Cardiac muscle cell (in vitro differentiated cells and primary cell): ENCODE measurements around the gene FIP1L1. TPM values are rescaled to one million over a fixed set of nuclear protein-coding genes. Genes with fewer than 3 reads are reported as not detected.

Experiments used
- DNase-seq, 2 donors: peaks; one replicate each; pipeline versions ENCODE4 v3.0.0 to v3.0.0-alpha.2; 2010 to 2017; ENCODE audit warnings: low read depth in 1 of 2, low spot score in 1 of 2
- H3K27ac ChIP-seq: fragments of 200-600 bp; sonication (generic); 2 replicates; pipeline ENCODE4 v1.5.1; 2016
- H3K27me3 ChIP-seq: fragments of 200-600 bp; sonication (generic); 2 replicates; pipeline ENCODE4 v1.6.0; 2016; ENCODE audit warnings: control low read depth
- H3K36me3 ChIP-seq: fragments of 200-600 bp; sonication (generic); 2 replicates; pipeline ENCODE4 v1.5.1; 2016; ENCODE audit warnings: control low read depth
- H3K4me1 ChIP-seq: fragments of 200-600 bp; sonication (generic); 2 replicates; pipeline ENCODE4 v1.8.1; 2017; ENCODE audit warnings: low read depth, mild to moderate bottlenecking, mixed run types
- H3K4me3 ChIP-seq: fragments of 200-600 bp; sonication (generic); 2 replicates; pipeline ENCODE4 v1.5.1; 2016; ENCODE audit warnings: mild to moderate bottlenecking
- H3K9me3 ChIP-seq: fragments of 200-600 bp; sonication (generic); 2 replicates; pipeline ENCODE4 v1.5.1; 2017; ENCODE audit warnings: low read depth, mild to moderate bottlenecking, control low read depth
- polyA plus RNA-seq: library from polyadenylated mRNA; unstranded; fragments of >200 nt; fragmentation: Nextera tagmentation; extraction: Ambion mirVana; gene quantifications from 2 replicates; pipeline ENCODE4 v1.2.1, GENCODE V29; 2016
- total RNA-seq: library from RNA; depleted of rRNA; stranded (reverse); fragments of >200 nt; gene quantifications from 2 replicates; pipeline ENCODE4 v1.2.3, GENCODE V29; 2016
- TF ChIP-seq, protein P1 (sequence below): IDR thresholded peaks from 2 replicates; pipeline ENCODE4 v1.5.1; 2012; ENCODE audit warnings: low read depth, mild to moderate bottlenecking, low read length

The FIP1L1 gene
- total and polyA plus RNA-seq, 2 experiments from 2014 or later = 55.3 to 97.0 TPM

DNA sequence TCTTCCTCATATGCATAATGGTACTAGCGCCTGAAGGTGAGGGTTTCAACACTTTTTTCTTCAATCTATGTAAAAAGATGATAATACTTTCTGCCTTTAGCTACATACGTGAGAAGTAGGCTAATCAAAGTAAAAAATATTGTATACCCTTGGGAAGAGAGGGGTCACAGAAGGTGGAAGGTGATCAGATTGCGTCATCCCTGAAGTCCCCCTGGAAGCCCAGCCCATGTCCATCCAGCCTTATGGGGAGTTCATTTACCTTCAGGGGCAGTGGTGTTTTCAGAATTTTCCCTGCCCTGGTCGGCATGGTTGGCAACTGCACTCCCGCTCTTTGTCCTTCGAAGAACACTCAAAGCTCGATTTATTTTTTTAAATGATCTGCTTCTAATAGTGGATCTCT, 129.6 kb downstream of the FIP1L1 start:
- Histone ChIP-seq H3K27me3 (no peaks in the 10 kb centered on the region), H3K9me3 (no peaks in the 10 kb centered on the region), H3K4me3 (no peak overlapping the region), H3K27ac (no peak overlapping the region), H3K4me1 (no peaks in the 10 kb centered on the region), H3K36me3 (no peaks in the 10 kb centered on the region)
- DNase-seq = no peak
- TF ChIP-seq, protein P1, sequence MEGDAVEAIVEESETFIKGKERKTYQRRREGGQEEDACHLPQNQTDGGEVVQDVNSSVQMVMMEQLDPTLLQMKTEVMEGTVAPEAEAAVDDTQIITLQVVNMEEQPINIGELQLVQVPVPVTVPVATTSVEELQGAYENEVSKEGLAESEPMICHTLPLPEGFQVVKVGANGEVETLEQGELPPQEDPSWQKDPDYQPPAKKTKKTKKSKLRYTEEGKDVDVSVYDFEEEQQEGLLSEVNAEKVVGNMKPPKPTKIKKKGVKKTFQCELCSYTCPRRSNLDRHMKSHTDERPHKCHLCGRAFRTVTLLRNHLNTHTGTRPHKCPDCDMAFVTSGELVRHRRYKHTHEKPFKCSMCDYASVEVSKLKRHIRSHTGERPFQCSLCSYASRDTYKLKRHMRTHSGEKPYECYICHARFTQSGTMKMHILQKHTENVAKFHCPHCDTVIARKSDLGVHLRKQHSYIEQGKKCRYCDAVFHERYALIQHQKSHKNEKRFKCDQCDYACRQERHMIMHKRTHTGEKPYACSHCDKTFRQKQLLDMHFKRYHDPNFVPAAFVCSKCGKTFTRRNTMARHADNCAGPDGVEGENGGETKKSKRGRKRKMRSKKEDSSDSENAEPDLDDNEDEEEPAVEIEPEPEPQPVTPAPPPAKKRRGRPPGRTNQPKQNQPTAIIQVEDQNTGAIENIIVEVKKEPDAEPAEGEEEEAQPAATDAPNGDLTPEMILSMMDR = no peak

GRCh38 chr4:53507671-53508286, 130.3 kb downstream of the FIP1L1 start:
- Histone ChIP-seq H3K4me3 (no peak overlapping the region), H3K4me1 (no peaks in the 10 kb centered on the region), H3K9me3 (no peaks in the 10 kb centered on the region), H3K27me3 (no peaks in the 10 kb centered on the region), H3K36me3 (no peaks in the 10 kb centered on the region), H3K27ac (no peak overlapping the region)
- TF ChIP-seq, protein P1 = peak; percentile 4
- peak in 1 of 2 donors; percentile 98 for DNase-seq

GRCh38 chr4:53508446-53508845, 131.0 kb downstream of the FIP1L1 start:
- TF ChIP-seq, protein P1 = peak; percentile 15
- H3K4me1 ChIP-seq = no peaks in the 10 kb centered on the region
- H3K36me3 ChIP-seq = no peaks in the 10 kb centered on the region
- peak in 1 of 2 donors; percentile 84 for DNase-seq
- H3K9me3 ChIP-seq = no peaks in the 10 kb centered on the region
- no peaks in the 10 kb centered on the region for H3K27me3 ChIP-seq
- no peak overlapping the region for H3K4me3 ChIP-seq
- no peak overlapping the region for H3K27ac ChIP-seq

- Histone ChIP-seq H3K27ac (no peak overlapping the region), H3K36me3 (no peaks in the 10 kb centered on the region), H3K4me3 (no peak overlapping the region), H3K4me1 (no peaks in the 10 kb centered on the region), H3K9me3 (no peaks in the 10 kb centered on the region), H3K27me3 (no peaks in the 10 kb centered on the region)
- DNase-seq = peak in 1 of 2 donors; percentile 52
- TF ChIP-seq, protein P1 = no peak
Observed at GRCh38 chr4:53510321-53510720, 132.9 kb downstream of the FIP1L1 start.

Other genes with a start within 250 kb of the FIP1L1 start
- gene SCFD2, start 11.6 kb upstream of the FIP1L1 start, total RNA-seq = 13.2 and 15.1 TPM in 2 replicates
- 8.3 and 15.9 TPM in 2 replicates for gene SCFD2, start 11.6 kb upstream of the FIP1L1 start, polyA plus RNA-seq
- gene LNX1, start 213.8 kb downstream of the FIP1L1 start, total RNA-seq = 2.0 and 2.8 TPM in 2 replicates
- gene LNX1, start 213.8 kb downstream of the FIP1L1 start, polyA plus RNA-seq = 1.1 and 2.1 TPM in 2 replicates